Measurements from ENCODE around the gene TTC7B. TPM values are rescaled to one million over a fixed set of nuclear protein-coding genes. Genes with fewer than 3 reads are reported as not detected.

TTC7B gene
- total and polyA plus RNA-seq, 9 of the 15 experiments (the other 6 are each of a cell fraction or from before 2014, with no cell fraction given) = 2.2 to 77.2 (median 36.7) TPM

- intact Hi-C loops (cut with micrococcal nuclease) = no loop called here
- WGBS (ENCODE audit: insufficient coverage, low coverage, missing lambda C conversion rate) = 86% methylated on average over 2 of the region's 2 CpGs
- H3K4me2 ChIP-seq (ENCODE audit: insufficient read depth, low read length) = no peak overlapping the region
Measured at GRCh38 chr14:90692061-90692460, 124.2 kb downstream of the TTC7B start.

More at GRCh38 chr14:90692061-90692460, 124.2 kb downstream of the TTC7B start:
- Histone ChIP-seq H3K4me1 (replicated peaks in 1 of 2; ENCODE audit: control insufficient read depth in 2 of 2, insufficient read depth in 2 of 2, low read length in 2 of 2) (no peaks in the 10 kb centered on the region), H3K27ac (ENCODE audit: extremely low read depth, low read depth, low read length) (no peak overlapping the region), H3K9me3 (replicated peaks; ENCODE audit: control insufficient read depth, insufficient read depth, low read depth, low read length) (no peaks in the 10 kb centered on the region), H3K36me3 (ENCODE audit: control insufficient read depth, insufficient read depth, low read length) (peaks cover 16% of the 10 kb centered on the region), H3K27me3 (ENCODE audit: control insufficient read depth in 2 of 2, insufficient read depth in 2 of 2, low read length in 2 of 2) (no peaks in the 10 kb centered on the region), H2AFZ (ENCODE audit: low read depth, low read length) (no peak overlapping the region), H3K9me1 (ENCODE audit: control insufficient read depth, insufficient read depth, low read length) (no peaks in the 10 kb centered on the region), H3K79me2 (ENCODE audit: control insufficient read depth, insufficient read depth, low read length) (no peaks in the 10 kb centered on the region; the same call in 2 of the 3 replicates), H3K4me3 (no peak overlapping the region), H4K20me1 (replicated peaks; ENCODE audit: control insufficient read depth, insufficient read depth, low read length) (no peaks in the 10 kb centered on the region), H3K9ac (ENCODE audit: insufficient read depth in 1 of 2, low read depth in 2 of 2, low read length in 2 of 2) (no peak overlapping the region)
- ChIA-PET POLR2A (no interaction called here), CTCF (ENCODE audit: low intra/inter-chr PET ratio) (no interaction called here)
- no TSS peak for BruUV-seq (replicated peaks)
- ATAC-seq (no peak), FAIRE-seq (no peak), DNase-seq (ENCODE audit: extremely low read depth in 1 of 4, low spot score in 3 of 4) (no peak)
- TF ChIP-seq RFX1 (IDR thresholded peaks at IDR 0.05) (no peak), BHLHE40 (IDR thresholded peaks at IDR 0.05; ENCODE audit: low read length) (no peak), HDAC8 (tag; IDR thresholded peaks at IDR 0.05) (no peak), CREB3 (tag; conservative IDR thresholded peaks at IDR 0.05; ENCODE audit: low read depth) (no peak), BRF1 (IDR thresholded peaks at IDR 0.05; ENCODE audit: borderline replicate concordance, extremely low read depth, insufficient read length) (no peak), HDAC1 (IDR thresholded peaks at IDR 0.05) (no peak), CBFA2T3 (IDR thresholded peaks at IDR 0.05) (no peak), ZFP1 (CRISPR knock-in tag; IDR thresholded peaks at IDR 0.05) (no peak), ZBTB7A (IDR thresholded peaks at IDR 0.05; ENCODE audit: borderline replicate concordance, control insufficient read depth, low read depth, low read length) (no peak), XRCC4 (IDR thresholded peaks at IDR 0.05; ENCODE audit: extremely low read depth, insufficient read depth, insufficient read length) (no peak), NCOR1 (IDR thresholded peaks at IDR 0.05) (no peak)
- in situ Hi-C loops (cut with MboI) = no loop called here

All from K562 (cell line).